Karpas-422 (cell line): ENCODE data around the gene HBQ1. TPM values are rescaled to one million over a fixed set of nuclear protein-coding genes. Genes with fewer than 3 reads are reported as not detected.
A peak's percentile ranks its signal among the peaks of the same experiment; 100 is the strongest.
"Not testable (repeated sequence)": the region's sequence is repeated elsewhere in the genome, so short reads cannot be mapped to it uniquely, and the experiment has no call there.

ENCODE experiments used
- DNase-seq: peaks from one replicate; pipeline ENCODE4 v3.0.0-alpha.2; 2015
- H2AFZ ChIP-seq: fragments of 200-600 bp; sonication (generic); 2 replicates; pipeline ENCODE4 v1.6.1; 2014; ENCODE audit warnings: antibody characterized with exemption, low read length, mixed read lengths
- H3K27ac ChIP-seq: fragments of 200-600 bp; sonication (generic); 2 replicates; pipeline ENCODE4 v1.5.1; 2014; ENCODE audit warnings: mild to moderate bottlenecking, low read length, moderate library complexity
- H3K27me3 ChIP-seq: fragments of 200-600 bp; sonication (generic); 2 replicates; pipeline ENCODE4 v1.6.1; 2014; ENCODE audit warnings: low read length, mixed read lengths
- H3K36me3 ChIP-seq: fragments of 200-600 bp; sonication (generic); 2 replicates; pipeline ENCODE4 v1.6.1; 2014; ENCODE audit warnings: low read length, mixed read lengths; ENCODE audit not compliant: insufficient read depth
- H3K4me1 ChIP-seq: fragments of 200-600 bp; sonication (generic); 2 replicates; pipeline ENCODE4 v1.6.1; 2014; ENCODE audit warnings: mild to moderate bottlenecking, low read length, mixed read lengths
- H3K4me2 ChIP-seq: fragments of 200-600 bp; sonication (generic); 2 replicates; pipeline ENCODE4 v1.6.1; 2014; ENCODE audit warnings: low read length, low read depth, mild to moderate bottlenecking; ENCODE audit not compliant: poor library complexity, severe bottlenecking
- H3K4me3 ChIP-seq: fragments of 200-600 bp; sonication (generic); 2 replicates; pipeline ENCODE4 v1.5.1; 2014; ENCODE audit warnings: mild to moderate bottlenecking, antibody characterized with exemption, low read length, mixed read lengths
- H3K79me2 ChIP-seq: fragments of 200-600 bp; sonication (generic); 2 replicates; pipeline ENCODE4 v1.6.1; 2014; ENCODE audit warnings: mild to moderate bottlenecking, low read length, mixed read lengths
- H3K9ac ChIP-seq: fragments of 200-600 bp; sonication (generic); 2 replicates; pipeline ENCODE4 v1.6.0; 2014; ENCODE audit warnings: low read length
- H3K9me2 ChIP-seq: fragments of 200-600 bp; sonication (generic), shearing (Covaris generic); replicated peaks from 2 replicates; pipeline ENCODE4 v1.6.0; 2014; ENCODE audit warnings: mild to moderate bottlenecking, low read length, moderate library complexity; ENCODE audit not compliant: insufficient read depth
- H3K9me3 ChIP-seq: fragments of 300-700, 200-600 bp; sonication (generic); 2 replicates; pipeline ENCODE4 v1.6.1; 2014; ENCODE audit warnings: low read length, mixed read lengths
- H4K20me1 ChIP-seq: fragments of 200-600 bp; sonication (generic); 2 replicates; pipeline ENCODE4 v1.6.1; 2014; ENCODE audit warnings: mild to moderate bottlenecking, antibody characterized with exemption, low read length, low read depth; ENCODE audit not compliant: insufficient read depth
- total RNA-seq: library from RNA; depleted of rRNA; stranded (reverse); fragments of >200 nt; shearing (Covaris generic); gene quantifications from 2 replicates; pipeline ENCODE4 v1.2.3, GENCODE V29; 2014; ENCODE audit warnings: low replicate concordance

The HBQ1 gene
- total RNA-seq, 1 experiment from 2014 or later = not detected

DNA sequence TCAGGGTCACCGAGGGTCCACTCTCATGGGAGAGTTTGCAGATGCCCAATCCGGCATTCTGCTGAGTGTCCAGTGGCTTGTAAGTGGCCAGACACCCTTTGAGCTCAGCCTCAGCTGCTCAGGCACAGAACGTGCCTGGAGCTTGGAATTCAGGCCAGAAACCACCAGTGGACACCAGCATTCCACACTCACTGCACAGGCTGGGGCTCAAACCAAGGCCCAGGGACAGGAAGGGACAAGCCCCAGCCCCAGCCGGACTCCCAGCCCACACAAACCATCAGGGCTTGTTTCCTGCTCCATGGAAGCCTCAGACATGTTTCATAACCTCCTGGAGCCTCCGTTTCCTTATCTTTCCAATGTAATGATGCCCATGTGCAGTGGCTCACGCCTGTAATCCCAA is 36.8 kb upstream of the HBQ1 start:
- H3K4me1 ChIP-seq = peaks cover 5% of the 10 kb centered on the region; the same call in 1 of the 2 replicates
- H3K79me2 ChIP-seq = no peaks in the 10 kb centered on the region
- H3K27me3 ChIP-seq = no peaks in the 10 kb centered on the region
- DNase-seq = no peak
- H3K9me3 ChIP-seq = no peaks in the 10 kb centered on the region
- no peak overlapping the region for H3K27ac ChIP-seq
- H2AFZ ChIP-seq = no peak overlapping the region
- no peak overlapping the region for H3K9ac ChIP-seq
- no peak overlapping the region for H3K4me2 ChIP-seq
- H3K4me3 ChIP-seq = no peak overlapping the region
- H3K9me2 ChIP-seq = no peaks in the 10 kb centered on the region
- H4K20me1 ChIP-seq = no peaks in the 10 kb centered on the region
- no peaks in the 10 kb centered on the region for H3K36me3 ChIP-seq

DNA sequence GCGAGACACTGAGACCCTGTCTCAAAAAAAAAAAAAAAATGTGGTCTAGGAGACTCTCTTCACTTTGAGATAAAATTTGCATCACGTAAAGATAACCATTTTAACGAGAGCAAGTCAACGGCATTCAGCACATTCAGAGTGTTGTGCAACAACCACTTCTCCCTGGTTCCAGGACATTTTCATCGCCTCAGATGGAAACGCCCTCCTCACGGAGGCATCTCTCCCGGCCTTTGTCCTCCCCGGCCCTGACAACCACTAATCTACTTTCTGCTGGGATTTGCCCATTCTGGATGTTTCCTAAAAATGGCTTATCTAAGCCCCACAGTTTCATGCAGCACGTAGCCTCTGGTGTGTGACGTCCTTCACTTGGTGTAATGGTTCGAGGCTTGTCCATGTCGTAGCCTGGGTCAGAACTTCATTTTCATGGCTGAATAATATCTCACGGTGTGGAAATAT is 35.4 kb upstream of the HBQ1 start:
- H4K20me1 ChIP-seq = no peaks in the 10 kb centered on the region
- no peak overlapping the region for H3K9ac ChIP-seq
- no peak overlapping the region for H3K27ac ChIP-seq
- no peaks in the 10 kb centered on the region for H3K27me3 ChIP-seq
- no peaks in the 10 kb centered on the region for H3K4me1 ChIP-seq
- no peaks in the 10 kb centered on the region for H3K9me3 ChIP-seq
- H3K79me2 ChIP-seq = no peaks in the 10 kb centered on the region
- no peak for DNase-seq
- no peak overlapping the region for H3K4me3 ChIP-seq
- no peak overlapping the region for H3K4me2 ChIP-seq
- H3K9me2 ChIP-seq = no peaks in the 10 kb centered on the region
- no peak overlapping the region for H2AFZ ChIP-seq
- no peaks in the 10 kb centered on the region for H3K36me3 ChIP-seq

DNA sequence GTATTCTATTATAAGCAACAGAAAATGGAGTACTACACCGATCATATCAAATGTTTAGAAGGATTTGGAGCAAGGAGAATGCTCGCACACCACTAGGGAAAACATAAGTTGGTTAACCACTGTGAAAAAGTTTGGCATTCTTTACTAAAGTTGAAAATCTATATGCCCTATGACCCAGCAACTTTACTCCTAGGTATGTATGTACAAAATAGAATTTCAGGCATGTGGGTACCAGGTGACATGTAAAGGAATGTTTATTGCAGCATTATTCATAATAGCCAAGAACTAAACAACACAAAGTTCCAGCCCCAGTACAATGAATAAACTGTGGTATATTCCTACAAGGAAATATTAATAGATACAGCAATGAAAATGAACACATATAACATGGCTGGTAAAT is 33.6 kb upstream of the HBQ1 start:
- no peaks in the 10 kb centered on the region for H3K9me2 ChIP-seq
- no peak overlapping the region for H3K9ac ChIP-seq
- no peak overlapping the region for H2AFZ ChIP-seq
- H3K27me3 ChIP-seq = no peaks in the 10 kb centered on the region
- no peaks in the 10 kb centered on the region for H3K36me3 ChIP-seq
- H3K4me1 ChIP-seq = no peaks in the 10 kb centered on the region
- no peaks in the 10 kb centered on the region for H4K20me1 ChIP-seq
- H3K79me2 ChIP-seq = no peaks in the 10 kb centered on the region
- no peak overlapping the region for H3K27ac ChIP-seq
- H3K4me3 ChIP-seq = no peak overlapping the region
- DNase-seq = no peak
- H3K4me2 ChIP-seq = no peak overlapping the region
- H3K9me3 ChIP-seq = no peaks in the 10 kb centered on the region

DNA sequence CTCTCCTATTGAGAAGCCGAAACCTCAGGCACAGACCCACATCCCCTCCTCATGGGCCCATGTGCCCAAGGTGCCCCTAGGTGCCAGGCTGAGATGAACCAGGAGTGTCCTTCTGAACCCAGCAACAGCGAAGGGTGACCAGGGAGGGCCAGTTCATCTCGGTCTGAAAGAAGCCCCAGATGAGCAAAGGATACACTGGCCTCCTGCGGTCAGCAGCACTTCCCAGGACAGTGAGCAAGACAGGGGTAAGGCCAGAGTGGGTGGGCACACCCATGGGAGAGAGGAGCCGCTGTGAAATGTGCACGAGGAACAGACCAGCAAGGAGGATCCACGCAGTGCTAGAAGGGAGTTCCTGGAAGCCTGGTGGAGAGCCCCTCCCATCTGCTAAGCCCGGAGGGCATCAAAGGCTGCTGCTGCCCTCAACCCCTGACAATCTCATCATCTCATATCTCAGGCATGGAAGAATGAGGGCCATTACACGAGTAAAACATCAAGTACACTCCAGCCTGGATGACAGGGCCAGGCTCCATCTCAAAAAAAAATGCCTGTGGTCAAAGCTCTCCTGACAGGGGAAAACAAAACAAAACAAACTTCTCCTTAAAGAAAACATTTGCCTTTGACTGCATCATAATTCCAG is 31.1 kb upstream of the HBQ1 start:
- Histone ChIP-seq H3K79me2 (no peaks in the 10 kb centered on the region), H3K27ac (no peak overlapping the region), H2AFZ (no peak overlapping the region), H3K9me3 (no peaks in the 10 kb centered on the region), H4K20me1 (no peaks in the 10 kb centered on the region), H3K4me3 (no peak overlapping the region), H3K9me2 (no peaks in the 10 kb centered on the region), H3K4me1 (no peaks in the 10 kb centered on the region), H3K27me3 (no peaks in the 10 kb centered on the region), H3K36me3 (no peaks in the 10 kb centered on the region), H3K9ac (no peak overlapping the region), H3K4me2 (no peak overlapping the region)
- DNase-seq = no peak

DNA sequence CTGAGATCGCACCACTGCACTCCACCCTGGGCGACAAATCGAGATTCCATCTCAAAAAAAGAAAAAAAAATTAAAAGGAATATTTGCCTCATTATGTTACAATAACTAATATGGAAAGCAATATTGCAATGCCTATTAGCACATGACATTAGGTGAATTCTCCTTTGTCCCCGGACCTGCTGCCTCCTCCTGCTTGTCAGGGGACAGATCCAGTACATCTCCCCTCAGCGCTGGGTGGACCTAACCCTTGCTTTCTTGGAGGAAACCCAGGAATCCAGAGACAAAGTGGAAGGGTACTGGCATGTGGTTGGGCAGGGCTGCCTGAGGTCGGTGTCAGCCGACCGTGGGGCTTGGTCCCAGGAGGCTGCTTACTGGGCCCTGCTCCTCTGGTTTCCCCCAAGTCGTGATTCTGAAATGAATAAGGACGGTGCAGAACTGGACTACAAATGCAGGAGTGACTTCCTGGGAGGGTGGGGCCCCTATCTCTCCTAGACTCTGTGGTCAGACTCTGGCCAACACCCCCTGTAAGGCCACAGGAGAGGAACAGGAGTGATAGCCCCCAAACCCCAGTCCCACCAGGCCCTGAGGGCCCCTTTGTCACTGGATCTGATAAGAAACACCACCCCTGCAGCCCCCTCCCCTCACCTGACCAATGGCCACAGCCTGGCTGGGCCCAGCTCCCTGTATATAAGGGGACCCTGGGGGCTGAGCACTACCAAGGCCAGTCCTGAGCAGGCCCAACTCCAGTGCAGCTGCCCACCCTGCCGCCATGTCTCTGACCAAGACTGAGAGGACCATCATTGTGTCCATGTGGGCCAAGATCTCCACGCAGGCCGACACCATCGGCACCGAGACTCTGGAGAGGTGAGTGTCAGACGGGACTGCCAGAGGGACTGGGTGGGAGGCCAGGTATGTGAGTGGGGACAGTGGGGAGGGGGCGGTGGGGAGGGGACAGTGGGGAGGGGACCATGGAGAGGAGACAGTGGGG is 27.8 kb upstream of the HBQ1 start, which contains the start of gene HBZ:
HBZ (plus strand) TSS at position 504 of the 988 bp plus-strand sequence; CDS start at position 770, 266 bp downstream.
- Histone ChIP-seq H3K4me3 (no peak within 1 kb of the TSS), H3K36me3 (no peaks in the 10 kb centered on the region), H3K9ac (no peak within 1 kb of the TSS), H3K27ac (no peak within 1 kb of the TSS), H3K4me1 (peaks cover 6% of the 10 kb centered on the region), H3K4me2 (no peak within 1 kb of the TSS), H3K9me3 (no peaks in the 10 kb centered on the region), H3K79me2 (no peaks in the 10 kb centered on the region), H3K27me3 (no peaks in the 10 kb centered on the region), H4K20me1 (no peaks in the 10 kb centered on the region), H2AFZ (no peak within 1 kb of the TSS), H3K9me2 (no peaks in the 10 kb centered on the region)
- DNase-seq = peak; percentile 23

DNA sequence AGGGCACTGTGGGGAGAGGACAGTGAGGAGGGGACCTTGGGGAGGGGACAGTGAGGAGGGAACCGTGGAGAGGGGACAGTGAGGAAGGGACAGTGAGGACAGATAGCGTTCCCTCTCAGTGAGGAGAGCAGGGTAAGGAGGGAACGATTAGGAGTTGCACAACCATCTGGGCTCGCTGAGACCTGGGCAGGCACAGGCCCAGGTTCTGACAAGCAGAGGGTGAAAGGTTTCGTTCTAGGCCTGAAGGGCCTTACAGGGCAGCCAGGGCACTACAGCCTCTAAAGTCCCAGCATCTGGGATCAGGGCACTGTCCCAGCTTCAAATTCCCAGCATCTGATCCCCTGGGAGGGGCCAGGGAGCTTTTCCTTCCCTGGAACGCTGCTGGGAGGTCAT is 27.1 kb upstream of the HBQ1 start:
- not testable (repeated sequence) for H3K9ac ChIP-seq, H3K9me2 ChIP-seq, H3K4me3 ChIP-seq, H2AFZ ChIP-seq, H3K4me1 ChIP-seq, H3K4me2 ChIP-seq, H3K79me2 ChIP-seq, H4K20me1 ChIP-seq, DNase-seq, H3K36me3 ChIP-seq, H3K27me3 ChIP-seq, H3K27ac ChIP-seq, H3K9me3 ChIP-seq

DNA sequence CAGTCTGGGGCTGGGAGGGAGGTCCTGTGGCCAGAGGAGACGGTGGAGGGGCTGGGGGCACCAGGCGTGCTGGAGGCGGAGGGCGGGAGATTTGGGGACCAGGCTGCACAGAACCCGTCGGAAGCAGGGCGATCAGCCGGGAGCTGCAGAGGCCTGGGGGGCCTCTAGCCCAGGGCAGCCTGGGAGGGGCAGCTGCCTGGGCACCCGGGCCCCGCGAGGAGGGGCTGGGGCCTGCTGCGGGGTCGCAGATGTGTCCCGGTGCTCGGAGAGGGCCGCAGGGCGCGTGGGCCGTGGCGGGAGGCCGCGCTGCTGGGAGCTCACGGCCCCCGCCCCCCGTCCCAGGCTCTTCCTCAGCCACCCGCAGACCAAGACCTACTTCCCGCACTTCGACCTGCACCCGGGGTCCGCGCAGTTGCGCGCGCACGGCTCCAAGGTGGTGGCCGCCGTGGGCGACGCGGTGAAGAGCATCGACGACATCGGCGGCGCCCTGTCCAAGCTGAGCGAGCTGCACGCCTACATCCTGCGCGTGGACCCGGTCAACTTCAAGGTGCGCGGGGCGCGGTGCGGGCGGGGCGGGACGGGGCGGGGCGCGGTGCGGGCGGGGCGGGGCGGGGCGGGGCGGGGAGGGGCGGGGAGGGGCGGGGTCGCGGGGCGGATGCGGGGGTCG is 26.6 kb upstream of the HBQ1 start:
- not testable (repeated sequence) for H3K9me2 ChIP-seq, H3K36me3 ChIP-seq, H3K27ac ChIP-seq, H4K20me1 ChIP-seq, H3K79me2 ChIP-seq, H3K9me3 ChIP-seq, H3K4me2 ChIP-seq, H2AFZ ChIP-seq, H3K27me3 ChIP-seq, H3K9ac ChIP-seq, DNase-seq, H3K4me3 ChIP-seq
- peaks cover 13% of the 10 kb centered on the region for H3K4me1 ChIP-seq
